Heart right ventricle (tissue), 16 donors: ENCODE results near the gene EVC2. TPM values are rescaled to one million over a fixed set of nuclear protein-coding genes. Genes with fewer than 3 reads are reported as not detected.

Source experiments
- ATAC-seq, 8 donors: fragments of 200-7000 bp; cut with Tn5 transposase; one replicate each; pipeline ENCODE4 v1.9.1; 2020; ENCODE audit warnings: mild to moderate bottlenecking in 8 of 8, moderate library complexity in 8 of 8, moderate number of reproducible peaks in 1 of 8
- DNase-seq, 2 donors: peaks; one replicate each; pipeline ENCODE4 v3.0.0-alpha.2; 2020
- H3K27ac ChIP-seq, 10 donors: fragments of 200-600 bp; sonication (generic) in 2 of 10; one replicate each; pipeline versions ENCODE4 v1.5.0 to v1.8.0; 2020 to 2022; ENCODE audit warnings: mild to moderate bottlenecking in 3 of 10
- H3K27me3 ChIP-seq, 7 donors: fragments of 200-600 bp; one replicate each; pipeline ENCODE4 v1.8.0; 2021 to 2022; ENCODE audit warnings: mild to moderate bottlenecking in 2 of 7
- H3K36me3 ChIP-seq, 9 donors: fragments of 200-600 bp; sonication (generic) in 1 of 9; one replicate each; pipeline versions ENCODE4 v1.5.0 to v1.8.0; 2020 to 2022; ENCODE audit warnings: mild to moderate bottlenecking in 2 of 9
- H3K4me1 ChIP-seq, 9 donors: fragments of 200-600 bp; sonication (generic) in 1 of 9; one replicate each; pipeline versions ENCODE4 v1.5.0 to v1.8.0; 2020 to 2022; ENCODE audit warnings: mild to moderate bottlenecking in 4 of 9
- H3K4me3 ChIP-seq, 10 donors: fragments of 200-600 bp; sonication (generic) in 2 of 10; one replicate each; pipeline versions ENCODE4 v1.5.0 to v1.8.0; 2020 to 2022; ENCODE audit warnings: mild to moderate bottlenecking in 7 of 10, moderate library complexity in 2 of 10
- H3K9me3 ChIP-seq, 11 donors: fragments of 200-600 bp in 10 of 11; sonication (generic) in 2 of 11; one replicate each; pipeline versions ENCODE4 v1.5.0 to v1.8.0; 2013 to 2022; ENCODE audit warnings: mild to moderate bottlenecking in 2 of 11, control low read depth in 1 of 11, moderate library complexity in 1 of 11
- WGBS, 2 donors: extraction: QIAGEN DNeasy Blood & Tissue Kit; methylation state at CpG; one replicate each; pipeline ENCODE4 v1.1.7; 2013; ENCODE audit warnings: inconsistent platforms in 1 of 2; 5-methylcytosine and 5-hydroxymethylcytosine counted together
- intact Hi-C, 10 donors: fragments of 100-400 bp; cut with DNase I; formaldehyde crosslinking; loops; one replicate each; pipeline versions ENCODE4 v1.11.1 to v1.14.2; 2022
- polyA plus RNA-seq, 2 donors: library from polyadenylated mRNA; stranded (reverse); fragments of 200-250 nt; gene quantifications; one replicate each; pipeline ENCODE4 v1.2.3, GENCODE V29; 2013
- total RNA-seq, 10 donors: library from RNA; stranded (reverse); fragmentation: NEBNext Ultra II Directional in 3 of 10; extraction: Animal tissue kit (Norgen Biotek cat#: 25700) in 3 of 10; gene quantifications; one replicate each; pipeline versions ENCODE4 v1.2.1 to v1.2.4, GENCODE V29; 2021 to 2023
- TF ChIP-seq, protein P1 (sequence below), 9 donors: fragments of 200-600 bp; sonication (generic) in 2 of 9; IDR thresholded peaks; one replicate each; pipeline versions ENCODE4 v1.5.0 to v1.8.0; 2021 to 2022; ENCODE audit warnings: antibody characterized with exemption in 9 of 9, mild to moderate bottlenecking in 5 of 9, moderate library complexity in 1 of 9
- donor health status: Arrhythmogenic right ventricular cardiomyopathy.
- donor health status: ischemic (EF 13 %, LVEDD 7.1; RV severe dilation, severe dysfunction).
- donor health status: healthy with polysubstance abuse.
- donor health status: DM: no; HTN: yes; CAD: no.
- donor health status: DM: no; HTN: no; CAD: no.
- donor health status: ischemic (EF 25% LVEDD 6.9; RV normal size, moderate dysfunction).
- donor health status: ischemic (EF 25% LVEDD 5.7; RV mildly dilated, moderate dysfunction).
- donor health status: healthy.
- donor health status: DM: yes; HTN: yes; CAD: no.
- donor health status: Ischemic cardiomyopathy.
- donor health status: ischemic (EF 35%, LVEDD 5.7; RV mildly dilated, moderate dysfunction).
- donor health status: nonischemic (EF 11% LVEDD 7.7; RV severe dilation, severe dysfunction).
- donor health status: DM: yes; HTN: yes; CAD: no.
- donor health status: PGD.
- donor health status: ischemic (EF 29% LVEDD 5.4; RV normal size, mild dysfunction).
- donor health status: nonischemic (EF 23%, LVEDD 6.1; RV moderate dilation, normal function).

Gene EVC2
- total and polyA plus RNA-seq, 12 donors, result 0.47 to 1.5 (median 0.91) TPM

DNA sequence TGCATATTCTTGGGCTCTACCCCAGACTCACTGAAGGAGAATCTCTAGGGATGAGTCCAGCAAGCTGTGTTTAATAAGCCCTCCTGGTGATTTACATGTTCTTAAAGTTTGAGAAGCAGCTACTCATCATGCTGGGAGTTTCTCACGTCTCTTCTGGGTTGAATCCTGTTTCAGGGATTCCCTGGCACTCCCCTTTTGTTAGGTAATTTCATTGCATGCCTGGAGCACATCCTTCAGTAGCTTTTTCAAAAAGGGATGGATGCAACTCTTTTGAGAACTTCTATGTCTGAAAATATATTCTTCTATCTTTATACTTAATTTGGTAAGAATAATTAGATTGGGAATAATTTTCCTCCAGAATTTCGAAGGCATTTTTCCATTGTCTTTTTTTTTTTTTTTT is 7.0 kb upstream of the EVC2 start:
- Histone ChIP-seq H3K4me3 (no peak overlapping the region), H3K27me3 (peaks cover 0 to 17% (median 7%) of the 10 kb centered on the region in 7 donors), H3K4me1 (peaks cover 0 to 17% (median 5%) of the 10 kb centered on the region in 9 donors), H3K27ac (no peak overlapping the region), H3K36me3 (peaks cover 0 to 12% (median 0%) of the 10 kb centered on the region in 9 donors), H3K9me3 (peaks cover 0 to 20% (median 7%) of the 10 kb centered on the region in 11 donors)
- WGBS, 2 donors, result 72 to 75% methylated on average over 2 of the region's 2 CpGs
- intact Hi-C loops, result no loop called here
- DNase-seq (no peak), ATAC-seq (no peak)
- TF ChIP-seq, protein P1, sequence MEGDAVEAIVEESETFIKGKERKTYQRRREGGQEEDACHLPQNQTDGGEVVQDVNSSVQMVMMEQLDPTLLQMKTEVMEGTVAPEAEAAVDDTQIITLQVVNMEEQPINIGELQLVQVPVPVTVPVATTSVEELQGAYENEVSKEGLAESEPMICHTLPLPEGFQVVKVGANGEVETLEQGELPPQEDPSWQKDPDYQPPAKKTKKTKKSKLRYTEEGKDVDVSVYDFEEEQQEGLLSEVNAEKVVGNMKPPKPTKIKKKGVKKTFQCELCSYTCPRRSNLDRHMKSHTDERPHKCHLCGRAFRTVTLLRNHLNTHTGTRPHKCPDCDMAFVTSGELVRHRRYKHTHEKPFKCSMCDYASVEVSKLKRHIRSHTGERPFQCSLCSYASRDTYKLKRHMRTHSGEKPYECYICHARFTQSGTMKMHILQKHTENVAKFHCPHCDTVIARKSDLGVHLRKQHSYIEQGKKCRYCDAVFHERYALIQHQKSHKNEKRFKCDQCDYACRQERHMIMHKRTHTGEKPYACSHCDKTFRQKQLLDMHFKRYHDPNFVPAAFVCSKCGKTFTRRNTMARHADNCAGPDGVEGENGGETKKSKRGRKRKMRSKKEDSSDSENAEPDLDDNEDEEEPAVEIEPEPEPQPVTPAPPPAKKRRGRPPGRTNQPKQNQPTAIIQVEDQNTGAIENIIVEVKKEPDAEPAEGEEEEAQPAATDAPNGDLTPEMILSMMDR (IDR thresholded peaks at IDR 0.05), result no peak

GRCh38 chr4:5713861-5714260 is 5.5 kb upstream of the EVC2 start:
- H3K4me1 ChIP-seq, result peaks cover 0 to 26% (median 7%) of the 10 kb centered on the region in 9 donors
- DNase-seq (no peak), ATAC-seq (no peak)
- H3K9me3 ChIP-seq, result peaks cover 0 to 20% (median 7%) of the 10 kb centered on the region in 11 donors
- WGBS, 2 donors, result 89 to 91% methylated on average over 6 of the region's 6 CpGs
- H3K27me3 ChIP-seq, result peaks cover 0 to 32% (median 10%) of the 10 kb centered on the region in 7 donors
- intact Hi-C loops, result no loop called here
- TF ChIP-seq, protein P1 (IDR thresholded peaks at IDR 0.05), result no peak
- no peak overlapping the region for H3K4me3 ChIP-seq
- H3K27ac ChIP-seq, result no peak overlapping the region
- no peaks in the 10 kb centered on the region for H3K36me3 ChIP-seq

DNA sequence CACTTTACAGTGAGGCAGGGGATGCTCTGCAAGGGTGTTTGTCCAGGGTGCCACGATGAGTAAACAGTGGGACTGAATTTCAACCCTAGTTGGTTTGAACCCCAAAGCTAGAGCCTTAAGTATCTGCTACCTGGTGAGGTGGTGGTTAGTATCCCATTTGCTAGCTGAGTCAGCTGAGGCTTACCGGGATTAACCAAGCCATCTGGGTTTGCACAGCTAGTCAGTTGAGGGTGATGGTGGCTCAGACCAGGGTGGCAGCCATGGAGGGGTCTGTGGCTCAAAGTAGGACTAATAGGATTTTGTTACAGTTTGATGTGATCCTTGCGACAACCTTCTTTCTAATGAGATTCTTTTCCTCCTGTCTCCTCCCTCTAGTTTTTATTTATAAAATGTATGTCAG is 4.6 kb upstream of the EVC2 start:
- peaks cover 0 to 35% (median 14%) of the 10 kb centered on the region in 9 donors for H3K4me1 ChIP-seq

GRCh38 chr4:5712517-5712916 is 4.2 kb upstream of the EVC2 start:
- Histone ChIP-seq H3K4me3 (no peak overlapping the region), H3K27me3 (peaks cover 0 to 45% (median 23%) of the 10 kb centered on the region in 7 donors), H3K9me3 (peaks cover 0 to 20% (median 7%) of the 10 kb centered on the region in 11 donors), H3K27ac (no peak overlapping the region), H3K36me3 (no peaks in the 10 kb centered on the region), H3K4me1 (peaks cover 0 to 39% (median 18%) of the 10 kb centered on the region in 9 donors)
- 96 to 98% methylated on average over 7 of the region's 7 CpGs for whole genome bisulfite sequencing, 2 donors
- TF ChIP-seq, protein P1 (IDR thresholded peaks at IDR 0.05), result no peak
- intact Hi-C loops, result no loop called here
- ATAC-seq (no peak), DNase-seq (no peak)

More for the DNA sequence above, 4.6 kb upstream of the EVC2 start:
- H3K27ac ChIP-seq, result no peak overlapping the region
- DNase-seq (no peak), ATAC-seq (no peak)
- 93 to 94% methylated on average over 3 of the region's 3 CpGs for WGBS, 2 donors
- no peaks in the 10 kb centered on the region for H3K36me3 ChIP-seq
- H3K27me3 ChIP-seq, result peaks cover 0 to 41% (median 19%) of the 10 kb centered on the region in 7 donors
- peaks cover 0 to 20% (median 7%) of the 10 kb centered on the region in 11 donors for H3K9me3 ChIP-seq
- intact Hi-C loops, result no loop called here
- H3K4me3 ChIP-seq, result no peak overlapping the region
- TF ChIP-seq, protein P1 (IDR thresholded peaks at IDR 0.05), result no peak
